SIG-M5 treated with dmso at 0.1 percent for 504 hours (cell line): Measurements from ENCODE around the gene DHRSX.
"Not testable (repeated sequence)": the region's sequence is repeated elsewhere in the genome, so short reads cannot be mapped to it uniquely, and the experiment has no call there.

Source experiments
- DNase-seq: peaks from one replicate; lab custom pipeline; 2025; ENCODE audit not compliant: unreplicated experiment; lab: John Stamatoyannopoulos, UW

DHRSX gene

GRCh38 chrX:2520539-2520938, 19.8 kb upstream of the DHRSX start:
- DNase-seq = no peak

GRCh38 chrX:2519638-2520037, 18.9 kb upstream of the DHRSX start:
- DNase-seq = not testable (repeated sequence)

GRCh38 chrX:2517055-2517454, 16.3 kb upstream of the DHRSX start:
- DNase-seq = no peak

GRCh38 chrX:2516623-2517022, 15.8 kb upstream of the DHRSX start:
- no peak for DNase-seq

- DNase-seq = no peak
These were observed 13.4 kb upstream of the DHRSX start for GRCh38 chrX:2514131-2514530.

- DNase-seq = no peak
These were observed 12.4 kb upstream of the DHRSX start for GRCh38 chrX:2513121-2513664.

- no peak for DNase-seq
These were observed 11.7 kb upstream of the DHRSX start for GRCh38 chrX:2512501-2512900.

- DNase-seq = no peak
These were observed 10.6 kb upstream of the DHRSX start for GRCh38 chrX:2511326-2511725.

GRCh38 chrX:2508648-2509335, 8.0 kb upstream of the DHRSX start:
- DNase-seq = no peak

GRCh38 chrX:2507904-2508627, 7.3 kb upstream of the DHRSX start:
- DNase-seq = no peak

- no peak for DNase-seq
These were observed 6.4 kb upstream of the DHRSX start for GRCh38 chrX:2507196-2507595.

- not testable (repeated sequence) for DNase-seq
These were observed 4.6 kb upstream of the DHRSX start for GRCh38 chrX:2505341-2505740.

- no peak for DNase-seq
These were observed 4.0 kb upstream of the DHRSX start for GRCh38 chrX:2504706-2505332.

GRCh38 chrX:2503591-2504500, 3.1 kb upstream of the DHRSX start:
- no peak for DNase-seq

GRCh38 chrX:2502668-2503519, 2.1 kb upstream of the DHRSX start:
- DNase-seq = no peak

- DNase-seq = no peak
These were observed 1.4 kb upstream of the DHRSX start for GRCh38 chrX:2502120-2502667.

- DNase-seq = no peak
These were observed 855 bp upstream of the DHRSX start for GRCh38 chrX:2501559-2502102.

- no peak for DNase-seq
These were observed 529 bp downstream of the DHRSX start for GRCh38 chrX:2500091-2500802.

- no peak for DNase-seq
These were observed 1.3 kb downstream of the DHRSX start for GRCh38 chrX:2499507-2499906.
